Mucosa of rectum (tissue), 2 donors: Measurements from ENCODE around the gene LNP1.
A peak's percentile ranks its signal among the peaks of the same experiment; 100 is the strongest.

ENCODE experiments used
- H3K27ac ChIP-seq, 2 donors: one replicate each; pipeline ENCODE4 v1.7.0; 2013; ENCODE audit warnings: inconsistent platforms in 2 of 2, low read depth in 2 of 2, low read length in 2 of 2
- H3K27me3 ChIP-seq, 2 donors: one replicate each; pipeline ENCODE4 v1.7.0; 2013; ENCODE audit warnings: low read length in 2 of 2; ENCODE audit not compliant: control insufficient read depth in 2 of 2, insufficient read depth in 2 of 2
- H3K36me3 ChIP-seq, 2 donors: one replicate each; pipeline ENCODE4 v1.7.0; 2013; ENCODE audit warnings: low read length in 2 of 2; ENCODE audit not compliant: control insufficient read depth in 2 of 2, insufficient read depth in 2 of 2
- H3K4me1 ChIP-seq, 2 donors: one replicate each; pipeline ENCODE4 v1.7.0; 2013; ENCODE audit warnings: low read length in 2 of 2, mild to moderate bottlenecking in 1 of 2; ENCODE audit not compliant: control insufficient read depth in 2 of 2, insufficient read depth in 2 of 2
- H3K4me3 ChIP-seq, 2 donors: one replicate each; pipeline ENCODE4 v1.7.0; 2013; ENCODE audit warnings: low read length in 2 of 2
- H3K9ac ChIP-seq, 2 donors: one replicate each; pipeline ENCODE4 v1.7.0; 2013; ENCODE audit warnings: low read length in 2 of 2, low read depth in 1 of 2, mild to moderate bottlenecking in 1 of 2
- H3K9me3 ChIP-seq, 2 donors: one replicate each; pipeline ENCODE4 v1.7.0; 2013; ENCODE audit warnings: low read length in 2 of 2; ENCODE audit not compliant: control insufficient read depth in 2 of 2
- donor health status: healthy.
- donor health status: Normal muscosa, but diverticular disease.

The LNP1 gene

GRCh38 chr3:100399341-100400071 is 1.8 kb upstream of the LNP1 start:
- Histone ChIP-seq H3K27ac (no peak overlapping the region), H3K9ac (peak overlapping the region; percentile 89 to 94), H3K9me3 (no peaks in the 10 kb centered on the region), H3K4me1 (peaks cover 16 to 23% of the 10 kb centered on the region in 2 donors), H3K36me3 (no peaks in the 10 kb centered on the region), H3K4me3 (peak overlapping the region; percentile 100), H3K27me3 (no peaks in the 10 kb centered on the region)

- peak overlapping the region; percentile 100 for H3K4me3 ChIP-seq
- peak overlapping the region; percentile 91 to 92 for H3K27ac ChIP-seq
- no peaks in the 10 kb centered on the region for H3K9me3 ChIP-seq
- peak overlapping the region; percentile 89 to 94 for H3K9ac ChIP-seq
- H3K27me3 ChIP-seq = no peaks in the 10 kb centered on the region
- H3K4me1 ChIP-seq = peaks cover 16 to 23% of the 10 kb centered on the region in 2 donors
- H3K36me3 ChIP-seq = no peaks in the 10 kb centered on the region
Measured at GRCh38 chr3:100400419-100400779, 940 bp upstream of the LNP1 start.

- no peaks in the 10 kb centered on the region for H3K27me3 ChIP-seq
Measured at GRCh38 chr3:100401674-100402041, 319 bp downstream of the LNP1 start.

GRCh38 chr3:100402256-100402655 is 917 bp downstream of the LNP1 start:
- no peaks in the 10 kb centered on the region for H3K9me3 ChIP-seq
- H3K9ac ChIP-seq = peak overlapping the region; percentile 89 to 94
- H3K4me1 ChIP-seq = peaks cover 13 to 18% of the 10 kb centered on the region in 2 donors
- no peaks in the 10 kb centered on the region for H3K27me3 ChIP-seq
- H3K27ac ChIP-seq = no peak overlapping the region
- H3K36me3 ChIP-seq = no peaks in the 10 kb centered on the region
- H3K4me3 ChIP-seq = peak overlapping the region; percentile 100

More at GRCh38 chr3:100401674-100402041, 319 bp downstream of the LNP1 start:
- Histone ChIP-seq H3K27ac (peak overlapping the region; percentile 91 to 92), H3K9me3 (no peaks in the 10 kb centered on the region), H3K36me3 (no peaks in the 10 kb centered on the region), H3K4me1 (peaks cover 13 to 18% of the 10 kb centered on the region in 2 donors), H3K4me3 (peak overlapping the region; percentile 100), H3K9ac (peak overlapping the region; percentile 89 to 94)

GRCh38 chr3:100402891-100403290 is 1.6 kb downstream of the LNP1 start:
- Histone ChIP-seq H3K4me1 (peaks cover 13 to 18% of the 10 kb centered on the region in 2 donors), H3K9ac (no peak overlapping the region), H3K9me3 (no peaks in the 10 kb centered on the region), H3K27me3 (no peaks in the 10 kb centered on the region), H3K36me3 (no peaks in the 10 kb centered on the region), H3K4me3 (peak overlapping the region in 1 of 2 donors; percentile 100), H3K27ac (no peak overlapping the region)

- H3K36me3 ChIP-seq = no peaks in the 10 kb centered on the region
- no peak overlapping the region for H3K9ac ChIP-seq
- H3K4me3 ChIP-seq = peak overlapping the region in 1 of 2 donors; percentile 17
- H3K27me3 ChIP-seq = no peaks in the 10 kb centered on the region
- H3K4me1 ChIP-seq = peaks cover 13 to 17% of the 10 kb centered on the region in 2 donors
- H3K9me3 ChIP-seq = no peaks in the 10 kb centered on the region
- no peak overlapping the region for H3K27ac ChIP-seq
Measured at GRCh38 chr3:100403362-100404249, 2.3 kb downstream of the LNP1 start.

- no peaks in the 10 kb centered on the region for H3K36me3 ChIP-seq
- no peak overlapping the region for H3K27ac ChIP-seq
- H3K27me3 ChIP-seq = no peaks in the 10 kb centered on the region
- peaks cover 12 to 14% of the 10 kb centered on the region in 2 donors for H3K4me1 ChIP-seq
- H3K9me3 ChIP-seq = no peaks in the 10 kb centered on the region
- H3K4me3 ChIP-seq = no peak overlapping the region
- H3K9ac ChIP-seq = no peak overlapping the region
Measured at GRCh38 chr3:100404250-100404548, 2.9 kb downstream of the LNP1 start.

GRCh38 chr3:100407164-100407563 is 5.8 kb downstream of the LNP1 start:
- no peaks in the 10 kb centered on the region for H3K9me3 ChIP-seq
- no peaks in the 10 kb centered on the region for H3K27me3 ChIP-seq
- H3K27ac ChIP-seq = no peak overlapping the region
- no peak overlapping the region for H3K4me3 ChIP-seq
- no peaks in the 10 kb centered on the region for H3K36me3 ChIP-seq
- H3K4me1 ChIP-seq = peaks cover 3 to 4% of the 10 kb centered on the region in 2 donors
- no peak overlapping the region for H3K9ac ChIP-seq

GRCh38 chr3:100407977-100408532 is 6.7 kb downstream of the LNP1 start:
- no peaks in the 10 kb centered on the region for H3K27me3 ChIP-seq
- no peaks in the 10 kb centered on the region for H3K9me3 ChIP-seq
- H3K4me1 ChIP-seq = no peaks in the 10 kb centered on the region
- H3K27ac ChIP-seq = no peak overlapping the region
- H3K9ac ChIP-seq = no peak overlapping the region
- H3K4me3 ChIP-seq = no peak overlapping the region
- H3K36me3 ChIP-seq = no peaks in the 10 kb centered on the region
